ENCODE data around the gene DENND6B. TPM values are rescaled to one million over a fixed set of nuclear protein-coding genes. Genes with fewer than 3 reads are reported as not detected.

Gene DENND6B
- total RNA-seq, 1 experiment from 2014 or later = 2.5 TPM

GRCh38 chr22:50259302-50259701 lies 67.5 kb downstream of the DENND6B start:
- no peak for DNase-seq (ENCODE audit: low spot score)
- Mint-ChIP-seq H3K27ac (no peak overlapping the region), H3K4me3 (no peak overlapping the region; the same call in 1 of the 2 replicates), H3K36me3 (no peaks in the 10 kb centered on the region), H3K9me3 (no peaks in the 10 kb centered on the region), H3K4me1 (peaks cover 8% of the 10 kb centered on the region), H3K27me3 (ENCODE audit: low read depth) (peaks cover 9% of the 10 kb centered on the region)
- ChIA-PET POLR2A (no interaction called here), CTCF (interaction anchor here (0.6 to 1.0 kb wide), 2 partner anchors 8 to 66 kb away, joined by 3 read pairs; no protein-coding TSS in a partner anchor)
- TF ChIP-seq GTF2I (CRISPR knock-in tag; conservative IDR thresholded peaks at IDR 0.05) = no peak
- no peak for TF ChIP-seq MLX (CRISPR knock-in tag; IDR thresholded peaks at IDR 0.05)
- TF ChIP-seq SP1 (CRISPR knock-in tag; conservative IDR thresholded peaks at IDR 0.05) = no peak
- TF ChIP-seq ZNF671 (CRISPR knock-in tag; IDR thresholded peaks at IDR 0.05) = no peak
- TF ChIP-seq ZNF512 (CRISPR knock-in tag; IDR thresholded peaks at IDR 0.05; ENCODE audit: borderline replicate concordance) = no peak
- TF ChIP-seq ATF3 (CRISPR knock-in tag; conservative IDR thresholded peaks at IDR 0.05) = no peak
- TF ChIP-seq ERG (CRISPR knock-in tag; IDR thresholded peaks at IDR 0.05) = no peak
- TF ChIP-seq ZNF423 (CRISPR knock-in tag; IDR thresholded peaks at IDR 0.05) = no peak
- no peak for TF ChIP-seq OVOL2 (CRISPR knock-in tag; IDR thresholded peaks at IDR 0.05; ENCODE audit: borderline replicate concordance)
- TF ChIP-seq CREM (CRISPR knock-in tag; IDR thresholded peaks at IDR 0.05) = no peak
- TF ChIP-seq ESRRA (CRISPR knock-in tag; IDR thresholded peaks at IDR 0.05; ENCODE audit: borderline replicate concordance) = no peak
- TF ChIP-seq TEAD1 (CRISPR knock-in tag; IDR thresholded peaks at IDR 0.05) = no peak
- no peak for TF ChIP-seq HMGXB4 (CRISPR knock-in tag; IDR thresholded peaks at IDR 0.05)
- TF ChIP-seq ZNF121 (CRISPR knock-in tag; IDR thresholded peaks at IDR 0.05) = no peak
- TF ChIP-seq FOXP1 (CRISPR knock-in tag; IDR thresholded peaks at IDR 0.05; ENCODE audit: borderline replicate concordance) = no peak
- no peak for TF ChIP-seq FOXJ3 (CRISPR knock-in tag; IDR thresholded peaks at IDR 0.05; ENCODE audit: borderline replicate concordance)
- TF ChIP-seq RORB (CRISPR knock-in tag; IDR thresholded peaks at IDR 0.05) = no peak
- no peak for ATAC-seq

Other genes with a start within 250 kb of the DENND6B start
- 0.13 to 0.16 TPM (median 0.16 TPM) in 3 replicates for gene MLC1, start 241.6 kb downstream of the DENND6B start, total RNA-seq (2021)
- not detected in 3 replicates for gene MOV10L1, start 237.0 kb downstream of the DENND6B start, total RNA-seq (2021)
- gene PANX2, start 156.3 kb downstream of the DENND6B start, total RNA-seq (2021) = 10.2 to 10.7 TPM (median 10.3 TPM) in 3 replicates
- gene TRABD, start 141.1 kb downstream of the DENND6B start, total RNA-seq (2021) = 79.9 to 90.4 TPM (median 81.3 TPM) in 3 replicates
- 27.0 to 29.8 TPM (median 28.8 TPM) in 3 replicates for gene SELENOO, start 126.0 kb downstream of the DENND6B start, total RNA-seq (2021)
- gene TUBGCP6, start 82.0 kb downstream of the DENND6B start, total RNA-seq (2021) = 36.3 to 45.4 TPM (median 40.8 TPM) in 3 replicates
- gene HDAC10, start 75.7 kb downstream of the DENND6B start, total RNA-seq (2021) = 31.9 to 40.9 TPM (median 38.2 TPM) in 3 replicates
- 26.9 to 31.0 TPM (median 28.8 TPM) in 3 replicates for gene MAPK12, start 65.3 kb downstream of the DENND6B start, total RNA-seq (2021)
- 1.4 to 2.3 TPM (median 1.9 TPM) in 3 replicates for gene MAPK11, start 56.6 kb downstream of the DENND6B start, total RNA-seq (2021)
- 110 to 113 TPM (median 111 TPM) in 3 replicates for gene PLXNB2, start 19.4 kb downstream of the DENND6B start, total RNA-seq (2021)
- 41.5 to 47.8 TPM (median 46.7 TPM) in 3 replicates for gene PPP6R2, start 16.3 kb upstream of the DENND6B start, total RNA-seq (2021)
- gene SBF1, start 148.0 kb upstream of the DENND6B start, total RNA-seq (2021) = 87.1 to 108 TPM (median 91.5 TPM) in 3 replicates
- 6.3 to 10.9 TPM (median 7.6 TPM) in 3 replicates for gene ADM2, start 154.5 kb upstream of the DENND6B start, total RNA-seq (2021)
- gene MIOX, start 159.8 kb upstream of the DENND6B start, total RNA-seq (2021) = 0.33 to 0.57 TPM (median 0.41 TPM) in 3 replicates
- gene LMF2, start 180.7 kb upstream of the DENND6B start, total RNA-seq (2021) = 38.1 to 43.7 TPM (median 39.8 TPM) in 3 replicates
- gene NCAPH2, start 181.2 kb upstream of the DENND6B start, total RNA-seq (2021) = 69.8 to 78.4 TPM (median 70.3 TPM) in 3 replicates
- 1.5 to 5.5 TPM in 2 of 3 replicates, not detected in the other for gene SCO2, start 198.6 kb upstream of the DENND6B start, total RNA-seq (2021)
- gene TYMP, start 203.0 kb upstream of the DENND6B start, total RNA-seq (2021) = 1.2 to 1.8 TPM (median 1.5 TPM) in 3 replicates
- not detected in 3 replicates for gene KLHDC7B, start 218.9 kb upstream of the DENND6B start, total RNA-seq (2021)
- 0.46 to 0.89 TPM (median 0.85 TPM) in 3 replicates for gene SYCE3, start 235.9 kb upstream of the DENND6B start, total RNA-seq (2021)

All from WTC11 (cell line).